OCI-LY1 (cell line): ENCODE data around the gene MRPL50.

Source experiments
- H2AFZ ChIP-seq: fragments of 200-600 bp; sonication (generic), shearing (Covaris generic); 2 replicates; pipeline ENCODE4 v1.6.0; 2014; ENCODE audit warnings: antibody characterized with exemption, mild to moderate bottlenecking, low read length
- H3F3A ChIP-seq: fragments of 200-600 bp; sonication (generic), shearing (Covaris generic); 2 replicates; pipeline ENCODE4 v1.6.0; 2014; ENCODE audit warnings: mild to moderate bottlenecking, antibody characterized with exemption, low read length, moderate library complexity; ENCODE audit not compliant: insufficient read depth
- H3K27ac ChIP-seq: fragments of 200-600 bp; sonication (generic); 2 replicates; pipeline ENCODE4 v1.5.1; 2014; ENCODE audit warnings: low read length, mixed run types, mild to moderate bottlenecking, low read depth; ENCODE audit not compliant: poor library complexity, severe bottlenecking
- H3K27me3 ChIP-seq: fragments of 200-600 bp; sonication (generic); 2 replicates; pipeline ENCODE4 v1.6.0; 2014; ENCODE audit warnings: antibody characterized with exemption, mild to moderate bottlenecking, low read length, moderate library complexity; ENCODE audit not compliant: insufficient read depth
- H3K36me3 ChIP-seq: fragments of 200-600 bp; sonication (generic); 2 replicates; pipeline ENCODE4 v1.6.1; 2014; ENCODE audit warnings: mild to moderate bottlenecking, antibody characterized with exemption, low read length, moderate library complexity, mixed read lengths; ENCODE audit not compliant: insufficient read depth
- H3K4me1 ChIP-seq: fragments of 200-600 bp; sonication (generic); 2 replicates; pipeline ENCODE4 v1.5.1; 2014; ENCODE audit warnings: mild to moderate bottlenecking, low read length, moderate library complexity; ENCODE audit not compliant: insufficient read depth, severe bottlenecking
- H3K4me2 ChIP-seq: fragments of 200-600 bp; sonication (generic), shearing (Covaris generic); 2 replicates; pipeline ENCODE4 v1.6.1; 2014; ENCODE audit warnings: low read length
- H3K4me3 ChIP-seq: fragments of 200-600 bp; sonication (generic); 2 replicates; pipeline ENCODE4 v1.5.1; 2014; ENCODE audit warnings: low read length, low read depth, mild to moderate bottlenecking, mixed read lengths; ENCODE audit not compliant: poor library complexity, severe bottlenecking
- H3K79me2 ChIP-seq: fragments of 200-600 bp; shearing (Covaris generic); 2 replicates; pipeline ENCODE4 v1.6.1; 2016; ENCODE audit warnings: mixed run types, low read length, mixed read lengths; ENCODE audit not compliant: insufficient read depth
- H3K9ac ChIP-seq: fragments of 200-600 bp; sonication (generic), shearing (Covaris generic); 2 replicates; pipeline ENCODE4 v1.6.1; 2014; ENCODE audit warnings: mild to moderate bottlenecking, low read length, mixed read lengths
- H3K9me2 ChIP-seq: fragments of 200-600 bp; sonication (generic), shearing (Covaris generic); 2 replicates; pipeline ENCODE4 v1.6.1; 2014; ENCODE audit warnings: low read depth, mild to moderate bottlenecking, low read length, mixed read lengths
- H3K9me3 ChIP-seq: fragments of 200-600 bp; shearing (Covaris generic); 2 replicates; pipeline ENCODE4 v1.6.1; 2014; ENCODE audit warnings: low read length, mixed read lengths
- H4K20me1 ChIP-seq: fragments of 200-600 bp; sonication (generic), shearing (Covaris generic); 2 replicates; pipeline ENCODE4 v1.6.0; 2016; ENCODE audit warnings: mild to moderate bottlenecking, low read length; ENCODE audit not compliant: insufficient read depth
- CTCF ChIP-seq: fragments of 200-600 bp; sonication (generic), shearing (Covaris generic); IDR thresholded peaks from 2 replicates; pipeline ENCODE4 v1.5.1; 2017; ENCODE audit warnings: mild to moderate bottlenecking, antibody characterized with exemption, low read length, moderate library complexity, mixed read lengths
- EZH2 ChIP-seq: fragments of 200-600 bp; sonication (generic), shearing (Covaris generic); IDR thresholded peaks from 2 replicates; pipeline ENCODE4 v1.8.0; 2017; ENCODE audit warnings: borderline replicate concordance, mixed run types, mild to moderate bottlenecking, antibody characterized with exemption, low read length, moderate library complexity, mixed read lengths

The MRPL50 gene

GRCh38 chr9:101428909-101429308, 30.5 kb upstream of the MRPL50 start:
- H3K27me3 ChIP-seq: no peaks in the 10 kb centered on the region

GRCh38 chr9:101427957-101428655, 29.7 kb upstream of the MRPL50 start:
- TF ChIP-seq EZH2: no peak
- TF ChIP-seq CTCF: no peak
- Histone ChIP-seq H3K9me2 (no peaks in the 10 kb centered on the region), H3K27ac (no peak overlapping the region), H2AFZ (no peak overlapping the region), H3F3A (no peaks in the 10 kb centered on the region), H3K36me3 (no peaks in the 10 kb centered on the region), H3K4me1 (peaks cover 13% of the 10 kb centered on the region), H3K4me2 (0 out of 2 replicates have a peak overlapping the region, but pooled peaks have one; percentile 6), H3K9me3 (0 out of 2 replicates have a peak, but pooled peaks cover 3% of the 10 kb centered on the region), H3K79me2 (no peaks in the 10 kb centered on the region), H3K27me3 (no peaks in the 10 kb centered on the region), H3K4me3 (no peak overlapping the region), H4K20me1 (no peaks in the 10 kb centered on the region), H3K9ac (no peak overlapping the region)

More at GRCh38 chr9:101428909-101429308, 30.5 kb upstream of the MRPL50 start:
- H3K4me2 ChIP-seq: no peak overlapping the region
- no peaks in the 10 kb centered on the region for H3K36me3 ChIP-seq
- TF ChIP-seq CTCF (no peak), EZH2 (no peak)
- H4K20me1 ChIP-seq: no peaks in the 10 kb centered on the region
- H3K4me1 ChIP-seq: peaks cover 13% of the 10 kb centered on the region
- no peak overlapping the region for H3K27ac ChIP-seq
- H3F3A ChIP-seq: no peaks in the 10 kb centered on the region
- no peaks in the 10 kb centered on the region for H3K79me2 ChIP-seq
- no peak overlapping the region for H3K4me3 ChIP-seq
- H2AFZ ChIP-seq: no peak overlapping the region
- no peak overlapping the region for H3K9ac ChIP-seq
- H3K9me2 ChIP-seq: no peaks in the 10 kb centered on the region
- 0 out of 2 replicates have a peak, but pooled peaks cover 3% of the 10 kb centered on the region for H3K9me3 ChIP-seq

- H3K4me3 ChIP-seq: no peak overlapping the region
- H3K4me2 ChIP-seq: no peak overlapping the region
- H2AFZ ChIP-seq: no peak overlapping the region
- H3K27ac ChIP-seq: no peak overlapping the region
- H3K4me1 ChIP-seq: peaks cover 13% of the 10 kb centered on the region
- H3K36me3 ChIP-seq: no peaks in the 10 kb centered on the region
- H4K20me1 ChIP-seq: no peaks in the 10 kb centered on the region
- no peak overlapping the region for H3K9ac ChIP-seq
- H3F3A ChIP-seq: no peaks in the 10 kb centered on the region
- no peaks in the 10 kb centered on the region for H3K27me3 ChIP-seq
- H3K79me2 ChIP-seq: no peaks in the 10 kb centered on the region
- TF ChIP-seq CTCF (no peak), EZH2 (no peak)
- H3K9me2 ChIP-seq: no peaks in the 10 kb centered on the region
- 0 out of 2 replicates have a peak, but pooled peaks cover 3% of the 10 kb centered on the region for H3K9me3 ChIP-seq
Observed at GRCh38 chr9:101427358-101427757, 28.9 kb upstream of the MRPL50 start.
